GM12874 (cell line): ENCODE data around the gene ABCD1.

Experiments used
- TF ChIP-seq, protein P1 (sequence below): IDR thresholded peaks from 2 replicates; pipeline ENCODE4 v1.5.1; 2011; ENCODE audit warnings: low read depth, mild to moderate bottlenecking, control low read depth, low read length, moderate library complexity; ENCODE audit not compliant: insufficient read depth

ABCD1 gene

DNA sequence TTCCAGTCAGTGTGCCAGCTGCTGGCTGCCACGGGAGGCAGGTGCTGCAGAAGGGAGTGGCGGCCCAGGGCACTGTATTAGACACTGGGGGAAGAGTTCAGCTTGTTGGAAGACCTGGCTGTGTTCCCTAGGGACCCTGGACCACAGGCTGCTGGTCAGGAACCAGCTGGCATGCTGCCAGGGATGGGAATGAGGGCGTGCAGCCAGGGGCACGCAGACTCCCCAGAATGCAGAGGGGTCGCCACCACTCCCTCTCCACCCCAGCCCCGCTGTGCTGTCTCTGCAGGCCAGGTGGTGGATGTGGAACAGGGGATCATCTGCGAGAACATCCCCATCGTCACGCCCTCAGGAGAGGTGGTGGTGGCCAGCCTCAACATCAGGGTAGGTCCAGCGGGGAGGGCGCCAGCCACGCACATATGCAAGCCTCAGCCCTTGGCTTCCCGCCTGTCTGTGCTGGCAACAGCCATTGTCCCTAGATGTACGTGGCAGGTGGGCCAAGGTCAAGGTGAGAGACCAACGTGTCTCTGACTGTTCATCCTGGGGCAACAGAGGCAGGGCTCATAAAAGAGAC is 12.3 kb downstream of the ABCD1 start:
- TF ChIP-seq, protein P1, sequence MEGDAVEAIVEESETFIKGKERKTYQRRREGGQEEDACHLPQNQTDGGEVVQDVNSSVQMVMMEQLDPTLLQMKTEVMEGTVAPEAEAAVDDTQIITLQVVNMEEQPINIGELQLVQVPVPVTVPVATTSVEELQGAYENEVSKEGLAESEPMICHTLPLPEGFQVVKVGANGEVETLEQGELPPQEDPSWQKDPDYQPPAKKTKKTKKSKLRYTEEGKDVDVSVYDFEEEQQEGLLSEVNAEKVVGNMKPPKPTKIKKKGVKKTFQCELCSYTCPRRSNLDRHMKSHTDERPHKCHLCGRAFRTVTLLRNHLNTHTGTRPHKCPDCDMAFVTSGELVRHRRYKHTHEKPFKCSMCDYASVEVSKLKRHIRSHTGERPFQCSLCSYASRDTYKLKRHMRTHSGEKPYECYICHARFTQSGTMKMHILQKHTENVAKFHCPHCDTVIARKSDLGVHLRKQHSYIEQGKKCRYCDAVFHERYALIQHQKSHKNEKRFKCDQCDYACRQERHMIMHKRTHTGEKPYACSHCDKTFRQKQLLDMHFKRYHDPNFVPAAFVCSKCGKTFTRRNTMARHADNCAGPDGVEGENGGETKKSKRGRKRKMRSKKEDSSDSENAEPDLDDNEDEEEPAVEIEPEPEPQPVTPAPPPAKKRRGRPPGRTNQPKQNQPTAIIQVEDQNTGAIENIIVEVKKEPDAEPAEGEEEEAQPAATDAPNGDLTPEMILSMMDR, result no peak

DNA sequence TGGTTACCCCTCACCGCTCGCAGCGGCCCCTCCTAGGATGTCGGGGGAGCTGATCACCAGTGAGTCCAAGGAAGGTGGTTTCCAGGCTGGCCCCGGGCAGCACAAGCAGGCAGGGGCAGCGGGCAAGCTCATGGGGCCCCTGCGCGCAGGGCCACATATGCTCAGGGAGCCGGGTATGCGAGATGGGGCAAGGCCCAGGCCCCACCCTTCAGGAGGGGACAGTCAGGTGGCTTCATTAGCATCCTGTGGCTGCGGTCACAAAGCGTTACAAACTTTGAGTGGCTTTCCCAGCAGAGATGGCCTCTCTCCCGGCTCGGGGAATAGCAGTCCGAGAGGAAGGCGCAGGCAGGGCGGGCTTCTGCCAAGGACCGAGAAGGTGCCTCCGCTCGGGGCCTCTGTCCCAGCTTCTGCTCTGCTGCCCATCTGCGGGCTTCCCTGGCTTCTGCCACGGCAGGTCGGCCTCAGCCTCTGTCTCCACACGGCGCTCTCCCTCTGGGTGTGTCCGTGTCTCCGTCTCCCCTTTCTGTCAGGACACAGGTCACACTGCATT is 13.5 kb downstream of the ABCD1 start:
- TF ChIP-seq, protein P1, result no peak

DNA sequence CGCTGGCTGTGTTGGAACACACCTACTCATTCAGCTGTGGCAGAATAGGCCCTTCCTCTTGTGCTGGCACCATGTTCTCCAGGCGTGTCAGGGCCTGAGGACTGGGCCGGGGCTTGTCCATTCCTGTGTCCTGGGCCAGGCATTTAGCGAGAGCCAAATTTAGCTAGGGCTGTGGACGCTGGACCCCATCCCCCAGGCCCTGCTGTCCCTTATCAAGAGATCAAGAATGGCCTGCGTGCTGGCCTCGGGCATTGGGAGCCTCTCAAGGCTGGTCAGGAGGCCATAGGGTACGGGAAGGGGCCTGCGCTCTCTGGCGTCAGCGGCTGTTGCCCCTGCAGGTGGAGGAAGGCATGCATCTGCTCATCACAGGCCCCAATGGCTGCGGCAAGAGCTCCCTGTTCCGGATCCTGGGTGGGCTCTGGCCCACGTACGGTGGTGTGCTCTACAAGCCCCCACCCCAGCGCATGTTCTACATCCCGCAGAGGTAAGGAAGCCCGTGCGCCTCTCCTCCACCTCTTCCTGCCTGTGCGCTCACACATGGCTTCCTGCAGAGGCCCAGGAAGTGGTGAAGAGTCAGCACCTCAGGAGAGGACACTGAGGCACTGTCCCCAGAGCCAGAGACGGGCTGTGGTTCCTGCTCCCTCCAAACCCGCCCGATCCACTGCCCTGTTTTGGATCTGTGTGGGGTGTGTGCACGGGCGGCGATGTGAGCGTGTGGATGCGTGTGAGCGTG is 15.3 kb downstream of the ABCD1 start:
- TF ChIP-seq, protein P1, result no peak

DNA sequence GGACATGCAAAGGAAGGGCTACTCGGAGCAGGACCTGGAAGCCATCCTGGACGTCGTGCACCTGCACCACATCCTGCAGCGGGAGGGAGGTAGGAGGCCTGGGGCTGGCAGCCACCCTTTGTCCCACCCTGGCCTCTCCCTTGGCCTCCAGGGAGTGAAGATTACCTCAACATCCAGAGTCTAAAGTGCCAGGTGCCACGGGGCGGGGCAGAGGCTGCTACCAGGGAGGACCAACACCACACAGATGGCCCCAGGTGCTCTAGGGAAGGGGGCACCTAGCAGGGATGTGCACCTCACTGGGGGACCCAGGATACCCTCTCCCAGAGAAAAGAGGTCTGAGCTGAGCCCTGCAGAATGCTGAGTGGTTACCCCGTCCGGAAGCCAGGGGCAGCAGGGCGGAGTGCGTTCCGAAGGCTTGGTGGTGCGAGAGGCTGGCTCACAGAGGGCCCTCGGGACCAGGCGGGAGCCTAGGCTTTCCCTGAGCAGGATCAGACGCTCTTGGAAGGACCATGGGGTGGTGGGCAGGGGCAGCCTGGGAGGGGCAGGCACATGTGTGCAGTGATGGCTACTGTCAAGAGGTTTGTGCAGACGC is 16.1 kb downstream of the ABCD1 start:
- TF ChIP-seq, protein P1, result no peak

DNA sequence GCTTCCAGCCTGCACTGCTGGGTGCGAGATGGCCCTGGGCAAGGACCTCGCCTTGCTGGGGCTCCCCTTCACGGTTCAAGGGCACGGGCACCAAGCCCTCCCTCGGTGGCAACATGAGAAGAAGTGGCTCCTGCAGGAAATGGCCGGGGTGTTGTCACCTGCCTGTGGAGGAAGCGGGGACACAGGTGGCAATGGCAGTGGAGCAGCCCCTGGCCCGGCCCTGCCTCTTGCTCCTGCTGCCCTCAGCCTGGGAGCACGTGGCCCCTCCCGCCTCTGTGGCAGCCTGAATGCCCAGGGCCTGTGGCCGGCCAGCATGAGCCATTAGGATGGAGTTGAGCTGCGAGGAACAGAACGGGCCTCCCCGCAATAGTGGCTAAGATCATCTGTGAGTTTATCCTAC is 16.8 kb downstream of the ABCD1 start:
- TF ChIP-seq, protein P1, result no peak

DNA sequence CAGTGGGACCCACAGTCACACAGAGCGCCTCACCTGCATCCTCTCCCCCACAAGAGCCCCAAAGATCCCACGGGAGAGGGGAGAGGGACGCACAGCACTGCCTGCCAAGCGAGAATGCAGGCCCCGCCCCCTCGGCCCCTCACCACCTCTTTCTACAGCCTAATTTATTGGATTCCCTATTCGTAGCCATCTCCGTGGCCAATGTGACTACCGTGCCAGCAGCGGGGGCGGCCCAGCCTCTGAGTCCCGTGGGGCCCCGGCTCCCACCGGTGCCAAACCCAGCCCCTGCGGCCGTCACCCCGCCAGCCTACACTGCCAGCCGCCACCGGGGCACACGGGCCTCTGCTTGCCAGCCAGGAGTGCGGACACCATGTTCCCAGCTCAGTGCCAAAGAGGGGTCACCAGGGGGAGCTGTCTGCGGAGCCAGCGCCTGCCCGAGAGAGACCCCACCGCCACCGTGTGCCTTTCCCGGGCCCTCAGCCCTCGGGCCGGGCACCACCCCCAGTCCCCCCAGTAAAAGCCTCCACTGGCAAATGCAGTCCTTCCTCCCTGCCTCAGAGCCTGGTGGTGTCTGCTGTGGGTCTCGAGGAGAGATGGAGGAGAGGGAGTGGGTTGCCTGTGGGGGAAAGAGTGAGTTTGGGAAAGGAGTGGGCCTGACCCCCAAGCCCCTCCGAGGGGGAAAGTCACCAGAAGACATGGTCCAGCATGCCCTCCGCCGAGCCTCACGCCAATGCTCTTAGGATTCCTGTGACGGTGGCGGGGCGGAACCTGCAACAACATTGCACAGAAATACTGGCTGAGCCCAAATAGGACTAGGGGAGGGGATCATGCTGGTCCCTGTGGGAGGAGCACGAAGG is 19.8 kb downstream of the ABCD1 start:
- TF ChIP-seq, protein P1, result peak; percentile 32; the same call in 1 of the 2 replicates

DNA sequence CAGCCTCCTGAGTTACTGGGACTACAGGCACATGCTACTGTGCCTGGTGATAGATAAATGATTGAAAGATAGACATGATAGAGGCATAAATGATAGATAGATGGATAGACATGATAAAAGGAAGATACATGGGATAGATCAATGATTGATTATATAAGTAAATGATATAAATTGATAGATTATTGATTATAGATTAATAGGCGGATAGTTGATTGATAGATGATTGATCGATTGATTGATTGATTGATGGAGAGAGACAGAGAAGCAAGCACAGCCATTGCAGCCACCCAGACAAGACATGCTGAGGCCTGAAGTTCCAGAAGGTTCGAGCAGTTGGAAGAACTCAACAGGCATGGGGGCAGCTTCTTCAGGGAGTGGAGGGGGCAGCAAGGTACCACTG is 21.7 kb downstream of the ABCD1 start:
- TF ChIP-seq, protein P1, result no peak
